Astrocyte (in vitro differentiated cells and primary cell): ENCODE data around the gene CYP1B1. TPM values are rescaled to one million over a fixed set of nuclear protein-coding genes. Genes with fewer than 3 reads are reported as not detected.

Experiments
- DNase-seq: peaks from one replicate; pipeline ENCODE4 v3.0.0-alpha.2; 2010; ENCODE audit warnings: low read depth
- FAIRE-seq: peaks from 2 replicates; lab custom pipeline; 2011; peaks lifted over from hg19 to GRCh38; lab: Jason Lieb, UNC
- H2AFZ ChIP-seq: 2 replicates; pipeline ENCODE4 v1.6.0; 2012; ENCODE audit warnings: low read depth, low read length, inconsistent platforms
- H3K27ac ChIP-seq: 2 replicates; pipeline ENCODE4 v1.5.1; 2011; ENCODE audit warnings: low read depth, low read length, inconsistent platforms
- H3K27me3 ChIP-seq: 2 replicates; pipeline ENCODE4 v1.6.0; 2011; ENCODE audit warnings: low read length, inconsistent platforms; ENCODE audit not compliant: insufficient read depth
- H3K36me3 ChIP-seq: 2 replicates; pipeline ENCODE4 v1.5.1; 2011; ENCODE audit warnings: low read length, inconsistent platforms; ENCODE audit not compliant: insufficient read depth
- H3K4me1 ChIP-seq: 2 replicates; pipeline ENCODE4 v1.5.1; 2011; ENCODE audit warnings: low read length, inconsistent platforms; ENCODE audit not compliant: insufficient read depth
- H3K4me2 ChIP-seq: 2 replicates; pipeline ENCODE4 v1.6.0; 2012; ENCODE audit warnings: low read length, inconsistent platforms
- H3K4me3 ChIP-seq: 2 replicates; pipeline ENCODE4 v1.5.1; 2011; ENCODE audit warnings: low read depth, mild to moderate bottlenecking, low read length, inconsistent platforms; ENCODE audit not compliant: insufficient read depth
- H3K79me2 ChIP-seq: 2 replicates; pipeline ENCODE4 v1.6.0; 2012; ENCODE audit warnings: mild to moderate bottlenecking, low read length, inconsistent platforms; ENCODE audit not compliant: insufficient read depth
- H3K9ac ChIP-seq: 2 replicates; pipeline ENCODE4 v1.6.0; 2012; ENCODE audit warnings: mild to moderate bottlenecking, low read length, inconsistent platforms
- H3K9me3 ChIP-seq: 2 replicates; pipeline ENCODE4 v1.5.1; 2012; ENCODE audit warnings: low read depth, mild to moderate bottlenecking, low read length, inconsistent platforms; ENCODE audit not compliant: insufficient read depth
- H4K20me1 ChIP-seq: 2 replicates; pipeline ENCODE4 v1.6.0; 2012; ENCODE audit warnings: low read length, inconsistent platforms; ENCODE audit not compliant: insufficient read depth
- H3K27ac Mint-ChIP-seq: one replicate; pipeline ENCODE4 v1.8.0; 2021; ENCODE audit warnings: mild to moderate bottlenecking, mixed read lengths; ENCODE audit not compliant: unreplicated experiment
- H3K27me3 Mint-ChIP-seq: one replicate; pipeline ENCODE4 v1.8.0; 2021; ENCODE audit warnings: low read depth, mixed read lengths; ENCODE audit not compliant: unreplicated experiment
- H3K36me3 Mint-ChIP-seq: one replicate; pipeline ENCODE4 v1.8.0; 2021; ENCODE audit warnings: low read depth, mixed read lengths; ENCODE audit not compliant: unreplicated experiment
- H3K4me1 Mint-ChIP-seq: one replicate; pipeline ENCODE4 v1.8.0; 2021; ENCODE audit warnings: low read depth, mixed read lengths; ENCODE audit not compliant: unreplicated experiment
- H3K4me3 Mint-ChIP-seq: one replicate; pipeline ENCODE4 v1.8.0; 2021; ENCODE audit warnings: mild to moderate bottlenecking, moderate library complexity, mixed read lengths; ENCODE audit not compliant: unreplicated experiment
- H3K9me3 Mint-ChIP-seq: one replicate; pipeline ENCODE4 v1.8.0; 2021; ENCODE audit warnings: mild to moderate bottlenecking, mixed read lengths; ENCODE audit not compliant: unreplicated experiment
- CTCF ChIP-seq: IDR thresholded peaks from 2 replicates; pipeline ENCODE4 v1.5.1; 2011; ENCODE audit warnings: low read depth, mild to moderate bottlenecking, inconsistent platforms, low read length, moderate library complexity; ENCODE audit not compliant: insufficient read depth
- EZH2 ChIP-seq: IDR thresholded peaks from 2 replicates; pipeline ENCODE4 v1.6.1; 2012; ENCODE audit warnings: mild to moderate bottlenecking, low read length, inconsistent platforms; ENCODE audit not compliant: insufficient read depth
- total RNA-seq: library from RNA; stranded (reverse); gene quantifications from 2 replicates; pipeline ENCODE4 v1.2.1, GENCODE V29; 2021

Gene CYP1B1
- total RNA-seq, 1 donor from 2014 or later: 12.9 TPM

- H3K79me2 ChIP-seq: peaks cover 16% of the 10 kb centered on the region
- FAIRE-seq: no peak
- peak overlapping the region; percentile 47 for H3K4me3 ChIP-seq
- peaks cover 5% of the 10 kb centered on the region for H3K4me1 Mint-ChIP-seq
- H2AFZ ChIP-seq: peak overlapping the region; percentile 61
- H3K27me3 ChIP-seq: peaks cover 36% of the 10 kb centered on the region
- H3K9me3 Mint-ChIP-seq: peaks cover 5% of the 10 kb centered on the region
- H3K4me1 ChIP-seq: peaks cover 9% of the 10 kb centered on the region
- peak; percentile 91 for DNase-seq
- peak overlapping the region; percentile 86 for H3K9ac ChIP-seq
- TF ChIP-seq CTCF: no peak
- no peak for TF ChIP-seq EZH2
- H3K36me3 Mint-ChIP-seq: peaks cover 2% of the 10 kb centered on the region
- peak overlapping the region; percentile 70 for H3K27ac ChIP-seq
- peaks cover 8% of the 10 kb centered on the region for H4K20me1 ChIP-seq
- peak overlapping the region; percentile 83 for H3K4me3 Mint-ChIP-seq
- H3K4me2 ChIP-seq: peak overlapping the region; percentile 89
- H3K27me3 Mint-ChIP-seq: peaks cover 41% of the 10 kb centered on the region
- no peaks in the 10 kb centered on the region for H3K36me3 ChIP-seq
- peak overlapping the region; percentile 91 for H3K27ac Mint-ChIP-seq
- H3K9me3 ChIP-seq: no peaks in the 10 kb centered on the region
Measured at GRCh38 chr2:38076710-38077430, 919 bp upstream of the CYP1B1 start.

- Mint-ChIP-seq H3K4me1 (peaks cover 5% of the 10 kb centered on the region), H3K4me3 (peak overlapping the region; percentile 83), H3K9me3 (peaks cover 5% of the 10 kb centered on the region), H3K27me3 (peaks cover 43% of the 10 kb centered on the region), H3K36me3 (peaks cover 2% of the 10 kb centered on the region), H3K27ac (peak overlapping the region; percentile 91)
- Histone ChIP-seq H4K20me1 (peaks cover 8% of the 10 kb centered on the region), H3K4me3 (peak overlapping the region; percentile 41), H3K79me2 (peaks cover 16% of the 10 kb centered on the region), H3K9ac (peak overlapping the region; percentile 86), H3K27ac (peak overlapping the region; percentile 70), H3K4me2 (peak overlapping the region; percentile 89), H3K27me3 (peaks cover 36% of the 10 kb centered on the region), H3K4me1 (peaks cover 9% of the 10 kb centered on the region), H3K36me3 (no peaks in the 10 kb centered on the region), H2AFZ (peak overlapping the region; percentile 61), H3K9me3 (no peaks in the 10 kb centered on the region)
- TF ChIP-seq CTCF (peak; percentile 17), EZH2 (no peak)
- FAIRE-seq (no peak), DNase-seq (peak; percentile 78)
Measured at GRCh38 chr2:38076152-38076709, 280 bp upstream of the CYP1B1 start.
